ENCODE measurements around the gene CD55. TPM values are rescaled to one million over a fixed set of nuclear protein-coding genes. Genes with fewer than 3 reads are reported as not detected.

CD55 gene
- total RNA-seq, 1 experiment from 2014 or later, result 0.71 TPM

- ChIA-PET POLR2A (ENCODE audit: low non-redundant PET) (no interaction called here), CTCF (no interaction called here)
- H3K36me3 ChIP-seq (ENCODE audit: insufficient read depth, low read length, poor library complexity, severe bottlenecking), result no peaks in the 10 kb centered on the region
- BruUV-seq (replicated peaks), result no TSS peak
- H3K4me3 ChIP-seq (ENCODE audit: low read depth, low read length, poor library complexity, severe bottlenecking), result no peak overlapping the region
- H3K27ac ChIP-seq (ENCODE audit: low read depth, low read length, poor library complexity, severe bottlenecking), result no peak overlapping the region
- no peak for DNase-seq (ENCODE audit: low spot score)
- peaks cover 6% of the 10 kb centered on the region for H3K27me3 ChIP-seq (replicated peaks; ENCODE audit: insufficient read depth, low read depth, low read length, poor library complexity)
- no peaks in the 10 kb centered on the region for H3K4me1 ChIP-seq (ENCODE audit: insufficient read depth, low read length, poor library complexity, severe bottlenecking)
- H3K9me3 ChIP-seq (ENCODE audit: low read depth, low read length, poor library complexity, severe bottlenecking), result no peaks in the 10 kb centered on the region
- TF ChIP-seq EZH2 (IDR thresholded peaks at IDR 0.05; ENCODE audit: borderline replicate concordance, low read depth, low read length, poor library complexity, severe bottlenecking), result no peak
- TF ChIP-seq CTCF (conservative IDR thresholded peaks at IDR 0.05; ENCODE audit: low read depth, low read length), result no peak
- intact Hi-C loops (cut with micrococcal nuclease; ENCODE audit: unreplicated experiment), result no loop called here
Observed at GRCh38 chr1:207306603-207307002, 14.9 kb upstream of the CD55 start.

- no peak overlapping the region for H3K27ac ChIP-seq (ENCODE audit: low read depth, low read length, poor library complexity, severe bottlenecking)
- H3K9me3 ChIP-seq (ENCODE audit: low read depth, low read length, poor library complexity, severe bottlenecking), result no peaks in the 10 kb centered on the region
- H3K36me3 ChIP-seq (ENCODE audit: insufficient read depth, low read length, poor library complexity, severe bottlenecking), result no peaks in the 10 kb centered on the region
- DNase-seq (ENCODE audit: low spot score), result no peak
- H3K27me3 ChIP-seq (replicated peaks; ENCODE audit: insufficient read depth, low read depth, low read length, poor library complexity), result peaks cover 11% of the 10 kb centered on the region
- H3K4me1 ChIP-seq (ENCODE audit: insufficient read depth, low read length, poor library complexity, severe bottlenecking), result no peaks in the 10 kb centered on the region
- intact Hi-C loops (cut with micrococcal nuclease; ENCODE audit: unreplicated experiment), result no loop called here
- ChIA-PET POLR2A (ENCODE audit: low non-redundant PET) (no interaction called here), CTCF (no interaction called here)
- TF ChIP-seq CTCF (conservative IDR thresholded peaks at IDR 0.05; ENCODE audit: low read depth, low read length), result no peak
- TF ChIP-seq EZH2 (IDR thresholded peaks at IDR 0.05; ENCODE audit: borderline replicate concordance, low read depth, low read length, poor library complexity, severe bottlenecking), result no peak
- no TSS peak for BruUV-seq (replicated peaks)
- no peak overlapping the region for H3K4me3 ChIP-seq (ENCODE audit: low read depth, low read length, poor library complexity, severe bottlenecking)
Observed at GRCh38 chr1:207308451-207309190, 12.9 kb upstream of the CD55 start.

DNA sequence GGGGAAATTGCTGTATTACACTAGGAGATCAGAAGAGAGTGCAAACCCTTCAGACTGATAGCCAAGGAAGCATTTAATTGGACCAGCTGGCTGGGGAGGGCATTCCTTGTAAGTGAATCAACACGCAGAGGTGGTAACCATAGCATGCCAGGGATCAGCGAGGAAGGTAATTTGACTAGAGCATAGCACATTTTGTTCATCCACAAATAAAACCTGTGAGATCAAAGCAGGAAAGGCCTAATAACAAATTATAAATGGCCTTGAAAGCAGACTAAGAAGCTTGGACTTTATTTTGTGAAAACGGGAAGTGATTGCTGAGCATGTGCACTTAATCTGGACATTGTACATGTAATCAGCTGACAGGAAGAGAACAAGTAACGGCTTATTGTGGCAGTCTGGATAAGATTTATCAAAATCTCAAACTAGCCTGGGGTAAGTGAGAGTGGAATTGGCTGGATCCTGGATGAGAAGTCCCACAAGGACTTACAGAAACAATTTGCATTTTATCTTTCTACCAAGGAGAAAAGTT lies 11.7 kb upstream of the CD55 start:
- ChIA-PET POLR2A (ENCODE audit: low non-redundant PET) (no interaction called here), CTCF (no interaction called here)
- H3K4me3 ChIP-seq (ENCODE audit: low read depth, low read length, poor library complexity, severe bottlenecking), result no peak overlapping the region
- no peak overlapping the region for H3K27ac ChIP-seq (ENCODE audit: low read depth, low read length, poor library complexity, severe bottlenecking)
- no peaks in the 10 kb centered on the region for H3K9me3 ChIP-seq (ENCODE audit: low read depth, low read length, poor library complexity, severe bottlenecking)
- DNase-seq (ENCODE audit: low spot score), result peak; percentile 5
- TF ChIP-seq CTCF (conservative IDR thresholded peaks at IDR 0.05; ENCODE audit: low read depth, low read length) (no peak), EZH2 (IDR thresholded peaks at IDR 0.05; ENCODE audit: borderline replicate concordance, low read depth, low read length, poor library complexity, severe bottlenecking) (no peak)
- H3K36me3 ChIP-seq (ENCODE audit: insufficient read depth, low read length, poor library complexity, severe bottlenecking), result no peaks in the 10 kb centered on the region
- BruUV-seq (replicated peaks), result no TSS peak
- H3K27me3 ChIP-seq (replicated peaks; ENCODE audit: insufficient read depth, low read depth, low read length, poor library complexity), result peaks cover 11% of the 10 kb centered on the region
- no peaks in the 10 kb centered on the region for H3K4me1 ChIP-seq (ENCODE audit: insufficient read depth, low read length, poor library complexity, severe bottlenecking)
- intact Hi-C loops (cut with micrococcal nuclease; ENCODE audit: unreplicated experiment), result no loop called here
